GM18861 (cell line): ENCODE measurements around the gene PRSS50.

Source experiments
- ATAC-seq: cut with Tn5 transposase; IDR thresholded peaks from one replicate; pipeline ENCODE4 v1.9.1; 2021; ENCODE audit not compliant: unreplicated experiment

The PRSS50 gene

DNA sequence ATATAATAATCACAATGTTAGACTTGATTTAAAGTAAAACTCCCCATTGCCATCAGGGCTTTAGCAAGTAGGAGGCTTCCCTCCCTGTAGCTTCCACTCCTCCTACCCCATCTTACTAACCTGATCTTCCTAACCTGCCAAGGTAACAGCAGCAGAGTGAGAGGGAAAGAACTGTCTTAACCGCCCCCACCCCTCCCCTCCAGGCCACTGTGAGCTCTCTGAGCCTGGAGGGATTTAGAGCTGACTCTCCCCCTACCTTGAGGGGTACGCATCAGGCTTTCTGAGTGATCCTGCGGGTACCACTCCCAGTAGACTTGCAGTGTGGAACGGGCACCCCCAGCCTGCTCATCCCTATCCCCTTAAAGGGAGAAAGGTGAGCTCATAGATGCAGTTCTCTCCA, 11.4 kb upstream of the PRSS50 start:
- ATAC-seq: no peak

DNA sequence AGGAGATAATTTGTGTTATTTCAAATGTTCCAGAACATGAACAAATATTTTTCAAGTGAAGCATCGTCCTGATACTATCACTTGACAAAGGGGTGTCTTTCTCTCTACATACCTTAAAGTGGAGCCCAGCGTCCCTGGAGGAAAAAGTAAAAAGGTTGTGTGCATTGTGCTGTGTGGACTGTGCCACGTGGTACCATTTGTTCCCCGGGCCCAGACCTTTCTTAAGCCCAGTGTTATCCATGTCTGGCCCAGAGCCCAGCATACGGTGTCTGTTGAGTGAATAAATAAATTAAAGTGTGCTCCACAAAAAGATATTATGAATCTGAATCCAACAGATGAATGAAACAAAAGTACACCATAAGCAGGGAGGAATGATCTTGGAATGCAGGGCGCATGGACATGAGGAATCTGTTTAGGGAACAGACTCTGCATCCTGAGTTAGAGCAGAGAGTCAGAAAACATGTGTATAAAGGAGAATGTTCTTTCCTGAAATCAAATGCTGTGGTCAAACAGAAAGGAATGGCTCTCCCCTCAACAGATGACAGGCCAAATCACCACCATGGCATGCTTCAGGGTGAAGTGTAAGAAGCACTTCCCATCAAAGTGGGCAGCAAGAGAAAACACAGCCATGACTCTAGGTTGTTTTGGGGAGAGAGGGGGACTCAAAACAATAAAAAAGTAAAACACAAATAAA, 8.1 kb upstream of the PRSS50 start:
- no peak for ATAC-seq

DNA sequence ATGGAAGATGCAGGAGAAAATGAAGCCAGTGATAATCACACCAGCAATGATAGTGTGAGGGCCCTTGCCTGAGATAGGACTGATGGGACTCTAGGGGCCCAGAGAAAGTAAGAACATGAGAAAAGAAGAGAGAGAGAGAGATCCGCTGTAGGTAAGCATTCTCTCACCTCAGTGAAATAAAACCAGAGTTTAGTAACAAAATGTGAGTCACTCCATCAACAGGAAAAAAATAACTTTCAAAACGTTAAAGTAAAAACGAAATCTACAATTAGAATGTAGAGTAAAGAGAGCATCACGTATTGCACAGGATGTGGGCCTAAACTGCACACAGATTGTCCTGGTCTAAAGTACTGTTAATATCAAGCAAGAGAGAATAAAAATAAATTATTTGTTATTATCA, 6.8 kb upstream of the PRSS50 start:
- ATAC-seq: no peak

DNA sequence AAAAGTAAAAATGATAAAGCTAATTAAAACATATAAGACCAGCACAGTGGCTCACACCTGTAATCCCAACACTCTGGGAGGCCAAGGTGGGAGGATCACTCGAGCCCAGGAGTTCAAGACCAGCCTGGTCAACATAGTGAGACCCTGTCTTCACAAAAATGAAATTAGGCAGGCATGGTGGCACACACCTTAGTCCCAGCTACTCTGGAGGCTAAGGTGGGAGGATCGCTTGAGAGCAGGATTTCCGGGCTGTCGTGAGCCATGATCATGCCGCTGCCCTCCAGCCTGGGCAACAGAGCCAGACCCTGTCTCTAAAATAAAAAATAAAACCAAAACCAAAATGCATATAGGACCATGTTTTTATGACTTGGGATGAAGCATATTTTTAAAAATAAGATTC, 4.8 kb upstream of the PRSS50 start:
- no peak for ATAC-seq

DNA sequence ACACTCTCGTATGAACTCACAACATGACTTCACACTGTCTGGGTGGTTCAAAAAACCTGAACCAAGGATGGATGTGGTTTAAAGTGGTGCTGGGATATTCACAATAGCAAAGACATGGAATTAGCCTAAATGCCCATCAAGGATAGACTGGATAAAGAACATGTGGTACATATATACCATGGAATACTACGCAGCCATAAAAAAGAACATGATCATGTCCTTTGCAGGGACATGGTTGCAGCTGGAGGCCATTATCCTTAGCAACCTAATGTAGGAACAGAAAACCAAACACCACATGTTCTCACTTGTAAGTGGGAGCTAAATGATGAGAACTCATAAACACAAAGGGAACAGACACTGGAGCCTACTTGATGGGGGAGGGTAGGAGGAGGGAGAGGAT, 3.3 kb upstream of the PRSS50 start:
- no peak for ATAC-seq

DNA sequence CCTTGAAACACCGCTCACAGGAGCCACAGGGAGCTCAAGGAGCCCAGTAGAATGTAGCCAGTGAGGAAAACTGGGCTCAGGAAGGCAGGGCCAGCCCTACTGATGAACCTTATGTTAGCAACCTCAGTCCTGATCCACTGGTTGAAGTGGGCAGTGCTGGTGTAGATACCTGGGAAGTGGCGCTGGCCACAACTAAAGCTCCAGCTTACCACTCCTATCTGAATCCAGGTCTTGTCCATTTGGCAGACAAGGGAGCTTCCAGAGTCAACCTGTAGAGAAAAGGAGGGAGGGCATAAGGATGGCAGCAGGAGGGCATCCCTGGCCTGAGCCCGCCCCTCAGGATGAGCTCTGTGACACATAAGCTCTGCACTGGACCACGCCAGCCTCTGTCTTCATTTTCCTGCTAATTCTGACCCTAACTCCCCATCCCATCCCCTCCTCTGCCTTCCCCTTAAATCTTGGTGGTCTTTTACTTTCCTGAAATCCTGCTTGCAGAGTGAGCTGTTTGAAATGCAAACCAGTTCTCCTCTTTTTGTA, 2.1 kb upstream of the PRSS50 start:
- no peak for ATAC-seq

DNA sequence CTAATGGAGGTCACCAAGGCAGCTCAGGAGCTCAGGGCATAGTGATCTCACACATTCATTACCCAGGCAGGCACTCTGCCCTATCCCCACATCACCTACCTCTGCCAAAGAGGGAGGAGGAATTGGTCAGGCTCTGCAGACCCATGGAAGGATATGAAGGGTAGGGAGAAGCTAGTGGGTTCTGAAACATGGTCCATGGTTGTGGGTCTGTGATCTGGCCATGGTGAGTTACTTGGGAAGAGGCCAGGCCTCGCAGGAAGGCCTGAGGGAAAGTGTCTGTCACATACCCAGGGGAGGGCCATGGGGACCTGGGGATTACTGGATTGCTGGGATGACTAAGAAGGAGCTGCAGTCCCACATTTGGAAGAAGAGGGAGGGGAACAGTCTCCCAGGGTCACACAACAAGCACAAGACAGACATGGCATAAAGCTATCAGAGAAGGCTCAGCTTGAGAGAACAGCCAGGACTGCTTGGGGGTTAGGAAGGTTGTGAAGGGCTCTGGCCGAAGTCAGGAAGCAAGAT, 1.4 kb upstream of the PRSS50 start:
- ATAC-seq: no peak

DNA sequence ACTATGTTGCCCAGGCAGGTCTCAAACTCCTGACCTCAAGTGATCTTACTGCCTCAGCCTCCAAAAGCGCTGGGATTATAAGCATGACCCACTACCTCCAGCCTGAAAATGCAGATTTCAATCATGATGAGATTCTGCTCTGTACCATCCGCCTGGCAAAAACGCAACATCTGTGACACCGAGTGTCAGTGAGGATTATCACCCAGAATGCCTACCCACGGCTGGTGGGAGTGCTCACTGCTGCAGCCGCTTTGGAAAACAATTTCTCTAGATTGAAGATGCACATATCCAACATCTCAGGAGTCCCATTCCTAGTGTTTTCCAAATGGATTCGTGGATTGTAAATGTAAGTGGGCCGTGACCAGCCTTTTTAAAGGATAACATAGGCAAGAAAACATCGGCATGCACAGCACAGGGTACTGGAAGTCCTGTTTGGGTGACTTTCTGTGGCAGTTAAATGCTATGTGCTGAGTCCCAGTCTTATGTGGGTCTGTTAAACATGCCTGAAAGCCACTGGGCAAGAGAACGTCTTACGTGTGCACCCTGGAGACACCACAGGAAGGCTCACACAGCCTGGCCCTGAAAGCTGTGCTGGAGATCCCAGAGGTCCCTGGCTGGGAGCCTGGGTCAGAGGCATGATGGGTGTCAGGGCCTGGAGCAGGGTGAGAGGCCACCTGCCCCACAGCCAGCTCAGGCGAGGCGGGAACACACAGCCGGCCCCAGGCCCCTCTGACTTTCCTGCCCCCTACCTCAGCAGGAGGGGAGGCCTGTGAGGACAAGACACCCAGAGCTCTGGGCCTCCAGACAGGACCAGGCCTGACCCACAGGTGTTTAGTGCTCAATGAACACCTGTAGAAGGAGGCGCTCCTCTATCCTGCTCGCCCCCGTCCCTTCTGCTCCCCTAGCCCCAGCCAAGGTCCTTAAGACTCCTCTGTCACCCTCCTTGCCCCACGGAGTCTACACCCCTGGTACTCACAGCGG, 918 bp downstream of the PRSS50 start:
- ATAC-seq: no peak

DNA sequence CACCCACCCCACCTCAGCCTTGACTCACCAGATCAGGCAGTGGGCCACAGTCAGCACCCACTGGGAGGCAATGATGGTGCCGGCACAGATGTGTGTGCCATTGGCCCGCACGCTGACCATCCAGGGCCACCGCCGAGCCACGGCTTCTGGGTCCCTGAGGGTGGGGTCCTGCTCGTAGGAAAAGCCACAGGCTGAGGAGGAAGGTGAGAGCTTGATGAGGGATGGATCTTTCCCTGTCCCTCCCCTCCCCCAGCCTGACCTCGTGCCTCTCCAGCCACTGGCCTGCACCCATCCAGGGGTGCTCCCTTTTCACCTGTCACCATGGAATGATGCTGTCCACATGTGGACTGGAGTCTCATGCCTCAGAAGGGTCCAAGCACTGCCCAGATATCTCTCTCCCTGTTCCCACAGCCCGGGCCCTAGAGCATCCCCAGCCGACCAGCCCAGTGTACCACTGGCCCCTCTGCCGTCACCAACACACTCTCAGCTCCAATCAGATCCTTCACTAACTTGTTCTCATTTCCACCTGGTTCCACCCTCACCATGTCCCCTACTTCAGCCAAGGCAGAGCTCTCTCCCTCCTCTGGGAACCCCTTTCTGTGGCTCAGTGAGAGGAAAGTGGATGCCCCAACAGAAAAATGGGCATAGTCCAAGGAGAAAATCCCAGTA, 2.0 kb downstream of the PRSS50 start:
- ATAC-seq: no peak

DNA sequence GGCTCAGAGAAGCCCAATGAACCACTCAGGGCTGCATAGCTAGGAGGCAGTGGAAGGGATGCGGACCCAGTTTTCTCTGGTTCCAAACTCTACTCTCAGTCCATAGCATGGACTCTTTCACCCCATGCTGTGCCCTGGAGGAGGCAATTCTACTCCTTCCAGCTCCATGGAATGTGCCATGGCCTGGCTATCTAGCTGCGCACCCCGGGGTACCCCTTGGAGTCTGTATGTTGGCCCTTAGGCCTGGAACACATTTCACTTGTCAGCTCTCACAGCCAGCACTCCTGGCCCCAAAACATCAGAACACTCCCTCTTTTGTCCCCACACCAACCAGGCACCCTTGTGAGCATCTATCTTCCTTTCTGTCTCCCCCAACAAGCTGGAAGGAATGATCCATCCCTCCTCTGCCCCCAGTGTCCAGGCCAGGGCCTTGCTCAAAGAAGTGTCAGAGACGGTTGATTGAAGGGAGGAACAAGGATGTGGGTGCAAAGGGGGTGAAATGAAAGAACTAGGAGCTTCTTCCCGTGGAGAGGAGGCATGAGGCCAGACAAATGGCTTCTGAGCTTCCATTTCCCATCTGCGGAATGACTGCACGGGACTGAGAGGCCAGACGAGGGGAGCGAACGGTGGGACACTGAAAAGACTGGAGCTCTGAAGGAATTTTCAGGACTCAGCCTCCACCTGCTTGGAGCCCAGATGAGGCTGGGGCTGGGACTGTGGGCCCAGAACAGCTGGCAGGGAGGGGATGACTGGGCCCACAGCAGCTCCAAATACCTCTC, 2.8 kb downstream of the PRSS50 start:
- no peak for ATAC-seq

DNA sequence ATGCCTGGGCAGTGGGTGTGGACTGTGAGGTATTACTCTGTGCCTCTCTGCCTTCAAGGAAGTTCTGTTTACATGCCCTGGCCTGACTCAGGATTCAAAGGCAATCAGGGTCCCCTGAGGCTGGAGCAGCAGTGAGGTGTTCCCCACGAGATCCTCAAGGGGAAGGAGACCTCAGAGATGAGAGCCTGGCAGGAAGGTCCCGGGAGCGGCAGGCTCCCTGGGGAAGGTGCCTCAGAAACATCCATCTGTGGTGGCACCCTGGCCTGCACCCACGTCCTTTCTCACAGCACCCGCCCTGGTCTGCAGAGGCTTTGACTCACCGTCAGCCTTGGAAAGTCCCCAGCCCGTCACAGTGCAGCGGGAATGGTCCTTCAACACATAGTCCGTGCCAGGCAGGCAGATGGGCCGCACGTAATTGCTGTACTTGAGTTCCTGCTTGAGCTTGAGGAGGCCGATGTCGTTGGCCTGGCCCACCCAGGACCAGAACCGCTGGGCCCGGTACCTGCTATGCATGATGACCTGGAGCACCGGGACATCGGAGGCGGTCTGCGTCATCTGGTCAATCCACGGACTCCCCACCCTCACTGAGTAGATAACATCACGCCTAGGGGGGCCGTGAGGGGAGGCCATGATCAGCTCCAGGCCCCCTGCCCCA, 3.6 kb downstream of the PRSS50 start:
- ATAC-seq: no peak

DNA sequence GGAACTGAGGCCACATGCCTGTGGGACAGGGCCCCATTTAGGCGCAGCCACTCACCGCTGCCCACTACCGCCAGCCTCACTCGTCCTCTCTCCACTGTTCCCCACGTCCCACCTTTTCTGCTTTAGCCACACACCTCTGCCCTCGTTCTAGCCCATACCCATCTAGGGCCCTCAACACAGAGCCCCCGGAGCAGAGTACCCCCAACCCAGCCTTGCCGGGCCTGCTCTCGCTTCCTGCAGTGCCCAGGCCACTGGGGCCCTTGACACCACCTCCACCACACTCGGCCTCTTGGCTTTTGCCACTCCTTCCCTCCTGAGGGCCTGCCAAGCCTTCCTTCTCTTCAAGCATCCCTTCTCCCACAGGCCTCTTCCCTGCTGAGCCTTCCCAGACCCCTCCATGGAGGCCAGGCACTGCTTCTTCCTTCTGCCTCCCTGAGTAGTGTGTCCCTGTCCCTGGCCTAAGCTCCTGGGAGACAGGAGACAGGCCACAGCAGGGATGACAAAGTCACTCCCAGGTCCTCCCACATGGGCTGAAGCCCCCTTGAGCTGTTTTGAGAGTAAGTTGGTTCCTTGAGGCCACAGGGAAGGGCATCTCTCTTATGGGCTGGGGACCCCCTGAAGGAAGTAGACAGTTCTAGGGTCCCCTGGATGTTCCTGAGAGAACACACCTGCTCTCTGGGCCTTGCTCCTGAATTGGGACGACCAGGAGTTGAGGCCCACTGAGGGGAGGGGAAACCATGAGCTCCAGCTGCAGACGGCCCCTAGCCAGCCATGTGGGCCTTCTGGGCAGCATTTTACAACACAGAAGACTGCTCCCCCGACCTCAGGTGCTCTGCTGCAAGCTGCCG, 4.4 kb downstream of the PRSS50 start:
- ATAC-seq: no peak

DNA sequence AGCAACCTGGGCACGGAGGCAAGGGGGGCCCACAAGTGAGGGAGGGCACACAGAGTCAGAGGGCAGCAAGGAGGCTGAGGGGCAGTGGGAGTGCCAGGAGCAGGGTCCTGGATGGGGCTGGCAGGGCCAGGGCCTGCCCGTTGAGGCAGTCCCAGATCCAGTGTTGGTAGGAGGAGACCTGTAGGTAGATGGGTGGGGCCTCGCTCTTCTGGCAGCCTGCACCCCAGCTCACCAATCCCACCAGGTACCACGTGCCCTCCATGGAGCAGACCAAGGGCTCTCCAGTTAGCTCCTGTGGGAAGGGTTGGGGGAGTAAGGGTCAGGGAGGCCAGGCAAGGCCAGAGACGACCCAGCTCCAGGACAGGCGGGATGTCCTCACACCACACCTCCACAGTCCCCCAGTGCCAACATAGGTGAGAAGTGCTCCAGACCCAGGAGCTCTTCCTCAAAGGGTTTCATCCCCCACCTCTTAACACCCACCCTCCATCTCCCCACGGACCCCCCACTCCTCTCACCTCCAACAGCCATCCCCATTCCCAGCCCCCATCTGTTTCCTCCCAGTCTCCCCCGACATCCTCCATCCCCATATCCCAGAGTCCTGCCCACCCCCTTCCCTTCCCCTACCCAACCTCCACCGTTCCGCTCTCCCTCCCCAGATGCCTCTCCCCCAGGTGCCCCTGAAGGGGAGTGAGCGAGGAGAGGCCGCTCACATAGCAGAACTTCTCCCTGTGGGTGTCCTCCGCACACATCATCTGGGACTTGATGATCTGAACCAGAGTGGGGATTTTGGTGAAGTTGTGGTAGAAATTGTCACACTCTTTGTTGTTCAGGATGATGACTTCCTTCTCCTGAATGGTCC, 5.2 kb downstream of the PRSS50 start:
- ATAC-seq: no peak

DNA sequence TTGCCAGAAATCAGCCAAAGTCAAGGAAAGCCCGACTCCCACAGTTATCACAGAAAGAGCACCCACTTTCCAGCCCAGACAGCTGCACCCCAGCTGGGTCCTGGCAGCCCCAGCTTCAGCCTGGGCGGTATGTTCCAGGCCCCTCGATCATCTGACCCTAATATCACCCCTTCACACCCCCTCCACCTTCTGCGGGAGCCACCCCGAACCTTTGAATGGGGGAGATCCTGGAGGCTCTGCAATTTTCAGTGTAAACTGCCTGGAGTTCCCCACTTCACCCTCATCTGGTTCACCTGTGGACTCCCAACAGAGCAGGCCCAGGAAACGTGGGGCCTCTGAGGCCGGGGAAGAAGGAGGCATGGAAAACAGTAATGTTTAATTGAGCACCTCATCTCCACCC, 5.9 kb downstream of the PRSS50 start:
- ATAC-seq: no peak

DNA sequence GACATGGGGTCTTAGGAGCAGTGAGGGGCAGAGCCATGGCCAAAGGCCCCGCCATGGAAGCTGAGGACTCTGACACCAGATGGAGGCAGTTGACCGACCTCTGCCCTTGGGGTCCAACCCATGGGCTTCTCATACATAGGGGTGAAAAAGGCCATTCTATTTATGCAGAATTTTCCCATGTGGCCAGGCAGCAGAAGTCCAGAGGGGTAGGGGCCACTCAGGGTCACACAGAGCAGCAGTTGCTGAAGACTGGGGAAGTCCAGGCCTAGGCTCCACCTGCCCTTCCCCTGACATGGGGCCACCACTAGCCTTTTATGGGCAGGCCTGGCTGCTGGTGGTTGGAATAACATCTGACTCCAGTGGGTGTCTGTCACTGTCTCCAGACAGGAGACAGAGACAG, 6.4 kb downstream of the PRSS50 start:
- ATAC-seq: no peak

DNA sequence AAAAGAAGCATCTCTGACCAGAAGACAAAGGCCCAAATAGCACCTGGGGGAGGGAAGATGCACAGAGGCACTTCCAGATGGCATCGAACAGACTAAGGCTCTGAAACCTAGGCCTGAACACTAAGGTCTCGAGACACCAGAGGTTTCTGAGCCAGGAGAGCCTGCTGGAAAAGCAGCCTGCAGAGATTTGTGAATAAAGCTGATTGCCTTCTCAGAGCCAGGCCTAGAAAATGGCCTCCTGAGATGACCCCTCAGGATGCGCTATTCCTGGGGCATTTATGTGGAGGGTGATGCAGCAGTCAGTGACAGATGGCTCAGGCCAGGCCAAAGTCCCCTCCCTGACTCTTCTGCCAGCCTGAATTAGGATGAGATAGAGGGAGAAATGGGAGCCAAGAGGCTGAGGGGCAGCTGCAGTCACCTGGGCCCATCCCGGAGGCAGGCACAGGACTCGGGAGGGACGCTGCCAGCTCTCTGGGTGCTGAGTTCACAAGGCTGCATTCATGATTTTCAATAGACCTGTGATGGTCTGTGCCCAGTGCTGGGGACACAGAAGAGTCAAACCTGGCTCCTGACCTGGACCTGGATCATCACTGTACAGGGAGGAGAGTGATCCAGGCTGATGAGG, 6.9 kb downstream of the PRSS50 start:
- no peak for ATAC-seq

DNA sequence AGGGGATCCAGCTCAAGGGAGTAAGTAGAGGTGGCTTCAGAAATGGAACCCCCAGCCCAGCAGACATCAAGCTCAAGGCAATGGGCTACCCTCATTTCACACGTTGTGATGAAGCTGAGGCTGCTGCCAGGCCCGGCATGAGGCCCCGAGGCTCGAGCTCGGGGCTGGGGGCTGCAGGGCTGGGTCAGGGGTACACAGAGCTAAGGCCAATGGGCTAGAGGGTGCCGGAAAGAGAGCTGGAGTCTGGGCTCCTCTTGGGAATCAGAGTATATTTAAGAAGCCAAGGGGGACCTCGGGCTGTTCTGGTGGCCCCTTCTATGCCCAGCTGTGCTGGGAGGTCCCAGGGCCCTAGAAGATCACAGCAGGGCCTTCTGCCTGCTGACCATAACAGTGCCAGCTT, 7.4 kb downstream of the PRSS50 start:
- ATAC-seq: no peak

DNA sequence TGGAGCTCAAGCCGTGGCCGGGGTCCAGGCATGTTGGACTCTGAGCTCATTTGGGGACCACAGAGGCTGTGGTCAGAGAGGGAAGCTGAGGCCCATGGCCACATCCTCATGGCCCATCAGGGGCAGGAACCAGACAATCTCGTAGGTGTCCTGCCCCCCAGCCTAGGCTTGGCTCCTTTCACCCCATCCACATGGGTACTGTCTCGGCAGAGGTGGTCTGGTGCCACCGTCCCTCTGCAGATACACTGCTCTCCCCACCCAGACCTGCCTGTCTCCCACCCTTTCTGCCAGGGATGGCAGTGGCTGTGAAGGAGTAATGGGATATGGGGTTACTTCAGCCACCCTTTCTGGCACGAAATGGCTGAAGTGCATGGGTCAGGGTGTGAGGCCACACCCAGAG, 7.9 kb downstream of the PRSS50 start:
- no peak for ATAC-seq
